PFSK-1 (cell line): ENCODE data around the gene HOXD11.

Experiments
- FOXP2 ChIP-seq: optimal IDR thresholded peaks from 2 replicates; pipeline ENCODE3; 2011; ENCODE audit warnings: borderline replicate concordance, control low read depth, inconsistent platforms; ENCODE audit not compliant: insufficient read depth; ENCODE audit errors: extremely low read length, extremely low read depth
- POLR2AphosphoS5 ChIP-seq: IDR thresholded peaks from 2 replicates; pipeline ENCODE4 v1.6.1; 2012; ENCODE audit warnings: low read depth, mild to moderate bottlenecking, control low read depth, low read length, moderate library complexity
- REST ChIP-seq, 2 experiments: IDR thresholded peaks; 2 replicates each; pipeline versions ENCODE4 v1.6.1 to v1.8.0; 2011 to 2012; ENCODE audit warnings: low read depth in 2 of 2, low read length in 2 of 2, control low read depth in 1 of 2, inconsistent platforms in 1 of 2, mild to moderate bottlenecking in 1 of 2, moderate library complexity in 1 of 2; ENCODE audit not compliant: insufficient read depth in 1 of 2
- SIN3A ChIP-seq: IDR thresholded peaks from 2 replicates; pipeline ENCODE4 v1.6.1; 2012; ENCODE audit warnings: mild to moderate bottlenecking, low read length, moderate library complexity, borderline replicate concordance; ENCODE audit not compliant: insufficient read depth
- TAF1 ChIP-seq: IDR thresholded peaks from 2 replicates; pipeline ENCODE4 v1.6.1; 2012; ENCODE audit warnings: low read length, control low read depth, borderline replicate concordance; ENCODE audit not compliant: insufficient read depth

The HOXD11 gene

DNA sequence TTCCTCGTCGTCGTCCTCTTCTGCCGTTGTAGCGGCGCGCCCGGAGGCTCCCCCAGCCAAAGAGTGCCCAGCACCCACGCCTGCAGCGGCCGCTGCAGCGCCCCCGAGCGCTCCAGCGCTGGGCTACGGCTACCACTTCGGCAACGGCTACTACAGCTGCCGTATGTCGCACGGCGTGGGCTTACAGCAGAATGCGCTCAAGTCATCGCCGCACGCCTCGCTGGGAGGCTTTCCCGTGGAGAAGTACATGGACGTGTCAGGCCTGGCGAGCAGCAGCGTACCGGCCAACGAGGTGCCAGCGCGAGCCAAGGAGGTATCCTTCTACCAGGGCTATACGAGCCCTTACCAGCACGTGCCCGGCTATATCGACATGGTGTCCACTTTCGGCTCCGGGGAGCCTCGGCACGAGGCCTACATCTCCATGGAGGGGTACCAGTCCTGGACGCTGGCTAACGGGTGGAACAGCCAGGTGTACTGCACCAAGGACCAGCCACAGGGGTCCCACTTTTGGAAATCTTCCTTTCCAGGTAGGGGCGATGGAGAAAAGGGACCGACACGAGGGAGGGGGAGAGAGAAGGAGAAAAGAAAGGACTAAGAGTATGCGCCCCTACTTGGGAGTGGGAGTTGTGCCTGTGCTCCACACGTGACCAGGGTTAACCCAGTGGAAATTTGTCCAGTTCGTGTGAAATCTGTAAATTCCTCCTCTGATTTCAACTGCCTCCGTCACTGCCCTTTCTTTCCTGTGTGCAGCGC lies 13.8 kb upstream of the HOXD11 start:
- TF ChIP-seq FOXP2, result no peak
- TF ChIP-seq SIN3A, result no peak
- no peak for TF ChIP-seq REST (IDR thresholded peaks at IDR 0.05; ENCODE audit: insufficient read depth in 1 of 2, low read depth in 2 of 2, low read length in 2 of 2)
- TF ChIP-seq TAF1, result no peak
- TF ChIP-seq POLR2AphosphoS5, result no peak

DNA sequence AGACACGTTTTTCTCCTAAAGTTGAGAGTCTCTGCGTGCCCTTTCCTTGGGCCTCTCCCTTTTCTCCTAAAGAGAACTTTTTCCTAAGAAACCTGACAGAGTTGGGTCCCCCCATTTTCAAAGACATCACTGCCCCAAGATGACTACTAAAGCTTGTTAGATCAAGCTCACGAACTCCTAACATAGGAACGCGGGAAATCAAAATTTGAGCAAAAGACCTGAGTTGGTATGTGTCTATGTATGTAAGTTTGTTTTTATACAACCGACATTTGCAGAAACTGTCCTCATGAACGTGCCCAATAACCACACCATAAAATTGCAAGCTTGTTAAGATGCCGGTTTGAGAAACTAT lies 13.2 kb upstream of the HOXD11 start:
- TF ChIP-seq POLR2AphosphoS5, result no peak
- TF ChIP-seq FOXP2, result no peak
- no peak for TF ChIP-seq REST (IDR thresholded peaks at IDR 0.05; ENCODE audit: insufficient read depth in 1 of 2, low read depth in 2 of 2, low read length in 2 of 2)
- no peak for TF ChIP-seq TAF1
- TF ChIP-seq SIN3A, result no peak

- no peak for TF ChIP-seq TAF1
- no peak for TF ChIP-seq REST (IDR thresholded peaks at IDR 0.05; ENCODE audit: insufficient read depth in 1 of 2, low read depth in 2 of 2, low read length in 2 of 2)
- TF ChIP-seq SIN3A, result no peak
- no peak for TF ChIP-seq FOXP2
- no peak for TF ChIP-seq POLR2AphosphoS5
Observed at GRCh38 chr2:176094349-176094748, 12.7 kb upstream of the HOXD11 start.

DNA sequence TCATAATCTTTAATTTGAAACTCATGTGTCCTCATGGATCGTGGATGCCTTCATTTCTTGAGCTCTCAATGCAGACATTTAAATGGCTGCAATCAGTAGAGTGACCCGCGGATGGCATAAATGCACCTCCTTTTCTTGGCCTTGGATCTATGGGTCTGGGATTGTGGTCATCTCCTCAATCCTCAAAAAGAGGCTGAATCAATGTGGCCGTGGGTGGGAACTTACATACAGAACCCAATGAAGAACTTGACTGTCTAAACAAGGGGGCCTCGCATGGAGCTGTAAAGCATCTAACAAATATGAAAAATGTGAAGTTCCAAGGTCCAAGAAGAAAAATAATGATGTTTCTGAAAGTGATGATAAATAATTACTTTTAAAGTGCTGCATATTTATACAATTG lies 11.7 kb upstream of the HOXD11 start:
- TF ChIP-seq POLR2AphosphoS5, result no peak
- no peak for TF ChIP-seq SIN3A
- no peak for TF ChIP-seq REST (IDR thresholded peaks at IDR 0.05; ENCODE audit: insufficient read depth in 1 of 2, low read depth in 2 of 2, low read length in 2 of 2)
- TF ChIP-seq TAF1, result no peak
- no peak for TF ChIP-seq FOXP2
